ENCODE measurements around the gene TSHZ2.

Gene TSHZ2

DNA sequence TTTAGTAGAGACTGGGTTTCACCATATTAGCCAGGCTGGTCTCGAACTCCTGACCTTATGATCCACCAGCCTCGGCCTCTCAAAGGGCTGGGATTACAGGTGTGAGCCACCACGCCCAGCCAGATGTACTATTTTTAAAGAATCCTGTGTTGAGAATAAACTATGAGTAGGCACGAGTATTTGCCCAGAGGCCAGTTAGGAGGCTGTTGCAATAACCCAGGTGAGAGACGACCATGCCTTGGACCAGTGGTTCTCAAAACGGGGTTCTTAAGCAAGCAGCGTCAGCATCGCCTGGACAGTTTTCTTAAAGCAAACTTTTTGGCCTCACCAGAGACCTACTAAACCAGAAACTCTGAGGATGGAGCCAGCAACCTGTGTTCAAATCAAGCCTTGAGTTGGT lies 362.7 kb downstream of the TSHZ2 start:
- H3K4me3 ChIP-seq (ENCODE audit: low read length in 2 of 2): no peak overlapping the region
- H3K4me1 ChIP-seq (ENCODE audit: control insufficient read depth in 2 of 2, insufficient read depth in 2 of 2, low read length in 2 of 2): peaks cover 0 to 10% of the 10 kb centered on the region in 2 donors
- no peak overlapping the region for H3K9ac ChIP-seq (ENCODE audit: low read depth in 1 of 2, low read length in 2 of 2)
- H3K36me3 ChIP-seq (ENCODE audit: control insufficient read depth in 2 of 2, insufficient read depth in 2 of 2, low read length in 2 of 2): no peaks in the 10 kb centered on the region
- H3K27ac ChIP-seq (ENCODE audit: low read depth in 2 of 2, low read length in 2 of 2): no peak overlapping the region
- no peaks in the 10 kb centered on the region for H3K9me3 ChIP-seq (ENCODE audit: control insufficient read depth in 2 of 2, low read length in 2 of 2)
- no peaks in the 10 kb centered on the region for H3K27me3 ChIP-seq (ENCODE audit: control insufficient read depth in 2 of 2, insufficient read depth in 2 of 2, low read length in 2 of 2)

DNA sequence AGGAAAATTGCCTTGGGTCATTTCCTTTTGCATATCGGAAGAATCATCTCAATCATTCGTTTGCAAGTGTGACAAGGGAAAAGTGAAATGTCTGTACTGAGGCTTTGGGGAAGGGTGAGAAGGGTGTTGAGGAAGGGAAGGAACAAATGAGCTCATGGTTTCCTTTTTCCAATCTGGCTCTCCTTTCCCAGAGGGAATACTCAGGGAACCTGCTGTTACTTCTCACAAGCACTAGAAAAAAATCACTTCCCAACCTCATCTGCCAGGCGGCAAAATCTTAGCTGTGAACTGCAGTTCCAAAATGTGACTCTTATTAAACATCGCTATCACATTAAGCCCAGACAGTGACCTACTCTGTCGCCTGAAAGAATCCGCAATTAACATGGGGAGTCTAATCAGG lies 363.4 kb downstream of the TSHZ2 start:
- peaks cover 0 to 10% of the 10 kb centered on the region in 2 donors for H3K4me1 ChIP-seq (ENCODE audit: control insufficient read depth in 2 of 2, insufficient read depth in 2 of 2, low read length in 2 of 2)
- H3K27me3 ChIP-seq (ENCODE audit: control insufficient read depth in 2 of 2, insufficient read depth in 2 of 2, low read length in 2 of 2): no peaks in the 10 kb centered on the region
- H3K9me3 ChIP-seq (ENCODE audit: control insufficient read depth in 2 of 2, low read length in 2 of 2): no peaks in the 10 kb centered on the region
- H3K9ac ChIP-seq (ENCODE audit: low read depth in 1 of 2, low read length in 2 of 2): no peak overlapping the region
- H3K4me3 ChIP-seq (ENCODE audit: low read length in 2 of 2): no peak overlapping the region
- no peak overlapping the region for H3K27ac ChIP-seq (ENCODE audit: low read depth in 2 of 2, low read length in 2 of 2)
- no peaks in the 10 kb centered on the region for H3K36me3 ChIP-seq (ENCODE audit: control insufficient read depth in 2 of 2, insufficient read depth in 2 of 2, low read length in 2 of 2)

DNA sequence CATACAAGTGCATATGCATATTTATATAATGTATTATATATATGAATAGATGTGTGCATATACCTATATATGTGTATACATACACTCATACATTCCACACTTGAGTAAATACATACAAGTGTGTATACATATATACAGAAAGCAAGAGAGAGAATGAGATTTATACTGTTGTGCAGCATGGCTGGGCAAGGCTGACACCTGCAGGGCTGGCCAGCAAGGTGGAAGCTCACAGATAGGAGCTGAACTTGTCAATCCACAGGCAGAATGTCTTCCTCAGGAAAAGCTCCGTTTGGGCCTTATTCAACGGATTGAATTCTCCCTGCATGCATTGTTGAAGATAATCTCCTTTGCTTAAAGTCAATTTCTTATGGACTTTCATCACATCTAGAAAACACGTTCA lies 364.7 kb downstream of the TSHZ2 start:
- Histone ChIP-seq H3K4me1 (ENCODE audit: control insufficient read depth in 2 of 2, insufficient read depth in 2 of 2, low read length in 2 of 2) (peaks cover 0 to 10% of the 10 kb centered on the region in 2 donors), H3K9me3 (ENCODE audit: control insufficient read depth in 2 of 2, low read length in 2 of 2) (no peaks in the 10 kb centered on the region), H3K36me3 (ENCODE audit: control insufficient read depth in 2 of 2, insufficient read depth in 2 of 2, low read length in 2 of 2) (no peaks in the 10 kb centered on the region), H3K9ac (ENCODE audit: low read depth in 1 of 2, low read length in 2 of 2) (no peak overlapping the region), H3K4me3 (ENCODE audit: low read length in 2 of 2) (no peak overlapping the region), H3K27ac (ENCODE audit: low read depth in 2 of 2, low read length in 2 of 2) (no peak overlapping the region), H3K27me3 (ENCODE audit: control insufficient read depth in 2 of 2, insufficient read depth in 2 of 2, low read length in 2 of 2) (no peaks in the 10 kb centered on the region)

DNA sequence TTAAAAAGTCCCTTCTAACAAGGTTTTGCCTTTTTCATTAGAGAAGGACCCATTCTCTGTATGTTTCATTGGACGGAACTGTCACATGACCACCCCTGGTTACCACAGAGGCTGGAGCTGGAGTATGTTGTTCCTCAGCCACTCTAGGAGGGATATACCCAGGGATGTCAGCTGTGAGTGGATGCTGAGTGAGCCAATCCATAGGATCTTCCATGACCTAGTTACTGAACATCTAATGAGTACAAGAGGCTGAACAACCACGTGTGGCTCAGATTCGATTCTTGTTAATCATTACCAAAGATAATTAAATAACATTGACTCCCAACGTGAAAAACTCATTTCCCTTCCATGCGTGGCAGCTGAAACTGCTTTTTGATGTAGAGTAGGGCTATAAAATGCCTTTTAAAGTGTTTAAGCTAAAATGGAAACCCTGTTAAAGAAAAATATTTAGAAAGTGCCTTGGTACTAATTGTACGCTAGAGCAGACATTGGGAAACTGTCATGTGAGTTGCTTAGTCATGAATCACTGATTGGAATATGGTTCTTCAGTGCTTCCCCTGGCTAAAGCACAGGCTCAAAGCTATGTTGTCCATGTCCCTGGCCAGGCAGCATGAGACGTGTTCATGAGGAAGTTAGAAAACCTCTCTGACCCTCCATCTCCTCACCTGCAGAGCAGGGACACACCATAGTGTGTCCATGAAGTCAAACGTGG lies 365.4 kb downstream of the TSHZ2 start:
- no peaks in the 10 kb centered on the region for H3K9me3 ChIP-seq (ENCODE audit: control insufficient read depth in 2 of 2, low read length in 2 of 2)
- no peak overlapping the region for H3K4me3 ChIP-seq (ENCODE audit: low read length in 2 of 2)
- peaks cover 0 to 10% of the 10 kb centered on the region in 2 donors for H3K4me1 ChIP-seq (ENCODE audit: control insufficient read depth in 2 of 2, insufficient read depth in 2 of 2, low read length in 2 of 2)
- no peaks in the 10 kb centered on the region for H3K27me3 ChIP-seq (ENCODE audit: control insufficient read depth in 2 of 2, insufficient read depth in 2 of 2, low read length in 2 of 2)
- no peak overlapping the region for H3K9ac ChIP-seq (ENCODE audit: low read depth in 1 of 2, low read length in 2 of 2)
- no peaks in the 10 kb centered on the region for H3K36me3 ChIP-seq (ENCODE audit: control insufficient read depth in 2 of 2, insufficient read depth in 2 of 2, low read length in 2 of 2)
- H3K27ac ChIP-seq (ENCODE audit: low read depth in 2 of 2, low read length in 2 of 2): no peak overlapping the region

DNA sequence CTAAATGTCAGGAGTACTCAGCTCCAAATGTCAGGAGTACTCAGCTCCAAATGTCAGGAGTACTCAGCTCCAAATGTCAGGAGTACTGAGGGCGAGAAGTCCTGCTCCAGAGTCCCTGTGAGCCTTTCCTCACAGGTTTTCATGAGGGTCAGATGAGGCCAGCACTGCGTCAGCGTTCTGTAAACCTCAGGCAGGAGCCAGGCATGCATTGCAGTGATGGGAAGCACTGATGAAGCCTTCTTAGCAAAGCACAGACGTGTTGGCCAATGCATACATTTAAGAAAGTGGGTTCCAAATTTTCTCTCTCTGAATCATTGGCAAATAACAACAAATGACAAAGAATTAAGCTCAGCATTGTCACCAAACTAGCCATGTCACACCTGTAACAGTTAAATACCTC lies 366.6 kb downstream of the TSHZ2 start:
- H3K9ac ChIP-seq (ENCODE audit: low read depth in 1 of 2, low read length in 2 of 2): no peak overlapping the region

DNA sequence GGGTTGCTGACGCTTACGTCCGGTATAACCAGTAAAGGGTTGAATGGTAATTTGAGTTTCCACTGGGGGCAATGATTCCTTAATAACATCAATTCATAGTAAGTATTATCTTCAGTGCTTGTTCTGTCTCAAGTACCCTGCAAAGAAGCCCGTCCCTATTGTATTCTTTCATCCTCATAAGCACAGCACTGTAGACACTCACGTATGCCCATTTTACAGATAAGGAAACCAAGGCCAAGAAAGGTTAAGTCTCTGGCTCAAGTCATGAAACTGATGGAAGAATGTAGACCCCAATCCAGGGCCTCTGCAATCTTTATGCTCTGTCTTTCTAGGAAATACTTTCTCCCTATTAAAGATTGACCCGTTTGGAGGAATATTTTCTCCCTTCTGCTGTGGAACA lies 370.3 kb downstream of the TSHZ2 start:
- Histone ChIP-seq H3K4me3 (ENCODE audit: low read length in 2 of 2) (no peak overlapping the region), H3K27ac (ENCODE audit: low read depth in 2 of 2, low read length in 2 of 2) (no peak overlapping the region), H3K9me3 (ENCODE audit: control insufficient read depth in 2 of 2, low read length in 2 of 2) (no peaks in the 10 kb centered on the region), H3K36me3 (ENCODE audit: control insufficient read depth in 2 of 2, insufficient read depth in 2 of 2, low read length in 2 of 2) (no peaks in the 10 kb centered on the region), H3K27me3 (ENCODE audit: control insufficient read depth in 2 of 2, insufficient read depth in 2 of 2, low read length in 2 of 2) (no peaks in the 10 kb centered on the region), H3K4me1 (ENCODE audit: control insufficient read depth in 2 of 2, insufficient read depth in 2 of 2, low read length in 2 of 2) (peaks cover 0 to 5% of the 10 kb centered on the region in 2 donors), H3K9ac (ENCODE audit: low read depth in 1 of 2, low read length in 2 of 2) (no peak overlapping the region)

More for the DNA sequence above, 366.6 kb downstream of the TSHZ2 start:
- no peaks in the 10 kb centered on the region for H3K36me3 ChIP-seq (ENCODE audit: control insufficient read depth in 2 of 2, insufficient read depth in 2 of 2, low read length in 2 of 2)
- H3K4me3 ChIP-seq (ENCODE audit: low read length in 2 of 2): no peak overlapping the region
- H3K27ac ChIP-seq (ENCODE audit: low read depth in 2 of 2, low read length in 2 of 2): no peak overlapping the region
- no peaks in the 10 kb centered on the region for H3K27me3 ChIP-seq (ENCODE audit: control insufficient read depth in 2 of 2, insufficient read depth in 2 of 2, low read length in 2 of 2)
- peaks cover 0 to 10% of the 10 kb centered on the region in 2 donors for H3K4me1 ChIP-seq (ENCODE audit: control insufficient read depth in 2 of 2, insufficient read depth in 2 of 2, low read length in 2 of 2)
- no peaks in the 10 kb centered on the region for H3K9me3 ChIP-seq (ENCODE audit: control insufficient read depth in 2 of 2, low read length in 2 of 2)

DNA sequence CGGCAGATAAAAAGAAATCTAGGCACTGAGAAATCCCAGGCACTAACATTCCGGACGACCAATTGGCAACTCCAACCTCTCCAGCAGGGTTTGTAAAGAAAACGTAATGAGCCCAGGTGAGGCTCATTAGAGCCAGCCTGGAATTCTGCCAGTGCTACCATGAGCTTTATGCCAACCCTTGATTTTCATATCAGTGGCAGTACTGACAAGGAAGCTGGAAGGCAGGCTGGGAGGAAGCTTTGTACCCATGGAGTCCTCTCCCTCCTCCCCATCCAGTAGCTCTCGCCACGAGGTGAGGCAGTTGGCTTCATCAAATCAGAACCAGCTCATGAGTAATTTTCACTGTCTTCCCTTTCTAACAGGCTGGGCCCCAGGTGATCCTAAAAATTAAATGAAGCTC lies 371.3 kb downstream of the TSHZ2 start:
- no peaks in the 10 kb centered on the region for H3K9me3 ChIP-seq (ENCODE audit: control insufficient read depth in 2 of 2, low read length in 2 of 2)
- no peaks in the 10 kb centered on the region for H3K4me1 ChIP-seq (ENCODE audit: control insufficient read depth in 2 of 2, insufficient read depth in 2 of 2, low read length in 2 of 2)
- no peak overlapping the region for H3K9ac ChIP-seq (ENCODE audit: low read depth in 1 of 2, low read length in 2 of 2)
- H3K27me3 ChIP-seq (ENCODE audit: control insufficient read depth in 2 of 2, insufficient read depth in 2 of 2, low read length in 2 of 2): no peaks in the 10 kb centered on the region
- H3K36me3 ChIP-seq (ENCODE audit: control insufficient read depth in 2 of 2, insufficient read depth in 2 of 2, low read length in 2 of 2): no peaks in the 10 kb centered on the region
- H3K4me3 ChIP-seq (ENCODE audit: low read length in 2 of 2): peak overlapping the region; percentile 7 to 23
- peak overlapping the region in 1 of 2 donors; percentile 48 for H3K27ac ChIP-seq (ENCODE audit: low read depth in 2 of 2, low read length in 2 of 2)

DNA sequence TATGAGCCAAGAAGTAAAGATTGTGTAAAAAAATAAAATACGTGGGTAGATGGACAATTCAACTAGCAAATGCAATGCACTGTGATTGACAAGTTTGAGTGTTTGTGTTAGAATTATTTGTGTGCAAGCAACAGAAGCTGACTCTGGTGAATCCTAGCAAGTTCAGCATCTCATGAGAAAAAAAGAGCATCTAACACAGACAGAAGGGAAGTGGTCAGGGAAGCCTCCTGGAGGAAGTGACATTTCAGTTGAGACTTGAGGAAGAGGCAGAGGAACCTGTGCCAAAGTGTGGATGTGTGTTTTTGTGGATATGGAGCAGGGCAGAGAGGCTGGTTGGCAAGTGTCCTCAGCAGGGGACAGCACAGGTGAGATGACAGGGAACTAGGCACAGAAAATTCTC lies 372.7 kb downstream of the TSHZ2 start:
- Histone ChIP-seq H3K9me3 (ENCODE audit: control insufficient read depth in 2 of 2, low read length in 2 of 2) (no peaks in the 10 kb centered on the region), H3K27me3 (ENCODE audit: control insufficient read depth in 2 of 2, insufficient read depth in 2 of 2, low read length in 2 of 2) (no peaks in the 10 kb centered on the region), H3K4me1 (ENCODE audit: control insufficient read depth in 2 of 2, insufficient read depth in 2 of 2, low read length in 2 of 2) (no peaks in the 10 kb centered on the region), H3K36me3 (ENCODE audit: control insufficient read depth in 2 of 2, insufficient read depth in 2 of 2, low read length in 2 of 2) (no peaks in the 10 kb centered on the region), H3K27ac (ENCODE audit: low read depth in 2 of 2, low read length in 2 of 2) (no peak overlapping the region), H3K9ac (ENCODE audit: low read depth in 1 of 2, low read length in 2 of 2) (no peak overlapping the region), H3K4me3 (ENCODE audit: low read length in 2 of 2) (no peak overlapping the region)

DNA sequence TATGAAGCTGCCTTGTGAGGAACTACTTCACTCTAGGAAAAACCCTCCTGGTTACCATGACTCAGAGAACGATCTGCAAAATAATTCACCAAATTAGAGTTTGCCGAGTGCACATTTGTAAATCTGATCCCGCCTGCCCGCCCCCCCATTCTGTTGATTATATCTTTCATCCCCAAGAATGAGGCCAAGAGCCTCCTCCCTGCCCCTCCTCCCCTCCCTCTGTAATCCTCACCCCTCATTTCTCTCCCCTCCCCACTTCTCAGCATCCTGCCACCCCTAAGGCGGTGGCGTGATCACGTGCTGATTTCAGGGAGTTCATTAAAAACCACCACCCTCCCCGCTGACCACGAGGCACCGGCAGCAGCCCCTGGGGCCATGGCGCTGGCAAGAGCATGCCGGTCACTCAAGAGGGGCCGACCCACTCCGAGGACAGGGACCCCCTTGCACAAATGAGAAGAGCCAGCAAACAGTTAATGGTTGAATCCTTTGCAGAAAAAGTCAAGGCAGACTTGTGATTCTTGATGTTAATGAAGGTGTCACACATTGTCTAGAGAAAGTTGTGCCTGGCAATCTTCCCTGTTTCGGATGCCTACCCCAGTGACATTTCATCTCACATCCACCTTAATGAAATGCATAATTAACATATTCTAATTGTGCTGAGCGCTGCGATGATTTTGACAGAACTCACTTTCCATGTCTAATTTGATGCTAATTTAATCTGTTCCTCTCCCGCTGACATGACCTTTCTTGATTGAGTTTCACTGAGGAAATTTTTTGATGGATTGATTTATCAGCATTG lies 373.6 kb downstream of the TSHZ2 start:
- Histone ChIP-seq H3K9me3 (ENCODE audit: control insufficient read depth in 2 of 2, low read length in 2 of 2) (peaks cover 0 to 4% of the 10 kb centered on the region in 2 donors), H3K4me1 (ENCODE audit: control insufficient read depth in 2 of 2, insufficient read depth in 2 of 2, low read length in 2 of 2) (no peaks in the 10 kb centered on the region), H3K9ac (ENCODE audit: low read depth in 1 of 2, low read length in 2 of 2) (no peak overlapping the region), H3K27me3 (ENCODE audit: control insufficient read depth in 2 of 2, insufficient read depth in 2 of 2, low read length in 2 of 2) (no peaks in the 10 kb centered on the region), H3K36me3 (ENCODE audit: control insufficient read depth in 2 of 2, insufficient read depth in 2 of 2, low read length in 2 of 2) (no peaks in the 10 kb centered on the region), H3K27ac (ENCODE audit: low read depth in 2 of 2, low read length in 2 of 2) (no peak overlapping the region), H3K4me3 (ENCODE audit: low read length in 2 of 2) (no peak overlapping the region)

DNA sequence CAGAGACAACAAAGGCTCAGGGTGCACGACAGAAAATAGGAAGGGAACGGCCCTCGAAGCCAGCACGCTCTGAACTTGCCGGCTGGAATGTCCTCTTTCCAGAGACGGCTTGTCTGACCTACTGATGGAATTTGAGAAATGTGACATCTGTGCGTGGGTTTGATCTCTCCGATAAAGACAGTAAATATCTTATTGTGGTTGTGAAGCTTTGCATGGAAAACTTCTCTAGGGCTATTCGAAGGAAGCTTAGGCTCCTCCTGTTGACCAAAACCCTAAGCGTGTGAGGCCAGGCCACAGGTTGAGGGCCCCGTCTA lies 374.1 kb downstream of the TSHZ2 start:
- no peaks in the 10 kb centered on the region for H3K4me1 ChIP-seq (ENCODE audit: control insufficient read depth in 2 of 2, insufficient read depth in 2 of 2, low read length in 2 of 2)
- H3K36me3 ChIP-seq (ENCODE audit: control insufficient read depth in 2 of 2, insufficient read depth in 2 of 2, low read length in 2 of 2): no peaks in the 10 kb centered on the region
- no peak overlapping the region for H3K9ac ChIP-seq (ENCODE audit: low read depth in 1 of 2, low read length in 2 of 2)
- no peaks in the 10 kb centered on the region for H3K27me3 ChIP-seq (ENCODE audit: control insufficient read depth in 2 of 2, insufficient read depth in 2 of 2, low read length in 2 of 2)
- H3K27ac ChIP-seq (ENCODE audit: low read depth in 2 of 2, low read length in 2 of 2): no peak overlapping the region
- peaks cover 0 to 4% of the 10 kb centered on the region in 2 donors for H3K9me3 ChIP-seq (ENCODE audit: control insufficient read depth in 2 of 2, low read length in 2 of 2)
- no peak overlapping the region for H3K4me3 ChIP-seq (ENCODE audit: low read length in 2 of 2)

All from mucosa of rectum (tissue), 2 donors.